NCI-H510A (cell line): Measurements from ENCODE around the gene CHIC2.
"Not testable (repeated sequence)": the region's sequence is repeated elsewhere in the genome, so short reads cannot be mapped to it uniquely, and the experiment has no call there.

Experiments
- DNase-seq: peaks from one replicate; lab custom pipeline; 2025; lab: John Stamatoyannopoulos, UW

Gene CHIC2

GRCh38 chr4:54061067-54061466 lies 3.3 kb downstream of the CHIC2 start:
- no peak for DNase-seq

GRCh38 chr4:54060116-54060515 lies 4.3 kb downstream of the CHIC2 start:
- DNase-seq: no peak

- no peak for DNase-seq
Observed at GRCh38 chr4:54058171-54058570, 6.2 kb downstream of the CHIC2 start.

- no peak for DNase-seq
Observed at GRCh38 chr4:54056360-54056759, 8.0 kb downstream of the CHIC2 start.

- DNase-seq: no peak
Observed at GRCh38 chr4:54055494-54055893, 8.9 kb downstream of the CHIC2 start.

GRCh38 chr4:54054501-54054900 lies 9.9 kb downstream of the CHIC2 start:
- DNase-seq: no peak

GRCh38 chr4:54053322-54053721 lies 11.1 kb downstream of the CHIC2 start:
- not testable (repeated sequence) for DNase-seq

GRCh38 chr4:54050214-54050904 lies 14.0 kb downstream of the CHIC2 start:
- no peak for DNase-seq

GRCh38 chr4:54043630-54044029 lies 20.8 kb downstream of the CHIC2 start:
- DNase-seq: not testable (repeated sequence)

GRCh38 chr4:54041933-54042332 lies 22.5 kb downstream of the CHIC2 start:
- DNase-seq: no peak

- DNase-seq: no peak
Observed at GRCh38 chr4:54041100-54041499, 23.3 kb downstream of the CHIC2 start.

- no peak for DNase-seq
Observed at GRCh38 chr4:54038056-54038455, 26.3 kb downstream of the CHIC2 start.

- no peak for DNase-seq
Observed at GRCh38 chr4:54036184-54036583, 28.2 kb downstream of the CHIC2 start.

- no peak for DNase-seq
Observed at GRCh38 chr4:54032558-54033135, 31.8 kb downstream of the CHIC2 start.

GRCh38 chr4:54027311-54027710 lies 37.1 kb downstream of the CHIC2 start:
- no peak for DNase-seq

GRCh38 chr4:54025582-54025981 lies 38.8 kb downstream of the CHIC2 start:
- DNase-seq: no peak

- DNase-seq: not testable (repeated sequence)
Observed at GRCh38 chr4:54023019-54023418, 41.4 kb downstream of the CHIC2 start.

- DNase-seq: no peak
Observed at GRCh38 chr4:54017974-54018373, 46.4 kb downstream of the CHIC2 start.

- no peak for DNase-seq
Observed at GRCh38 chr4:54017308-54017707, 47.1 kb downstream of the CHIC2 start.

GRCh38 chr4:54016504-54016903 lies 47.9 kb downstream of the CHIC2 start:
- peak; percentile 67 for DNase-seq

- DNase-seq: peak; percentile 12
Observed at GRCh38 chr4:54015423-54016030, 48.9 kb downstream of the CHIC2 start.

GRCh38 chr4:54014666-54015160 lies 49.7 kb downstream of the CHIC2 start:
- DNase-seq: no peak

GRCh38 chr4:54011201-54011600 lies 53.2 kb downstream of the CHIC2 start:
- DNase-seq: no peak
